Measurements from ENCODE around the gene SERINC5. TPM values are rescaled to one million over a fixed set of nuclear protein-coding genes. Genes with fewer than 3 reads are reported as not detected.

SERINC5 gene
- polyA plus RNA-seq, 3 donors = 5.0 to 35.9 (median 7.3) TPM

DNA sequence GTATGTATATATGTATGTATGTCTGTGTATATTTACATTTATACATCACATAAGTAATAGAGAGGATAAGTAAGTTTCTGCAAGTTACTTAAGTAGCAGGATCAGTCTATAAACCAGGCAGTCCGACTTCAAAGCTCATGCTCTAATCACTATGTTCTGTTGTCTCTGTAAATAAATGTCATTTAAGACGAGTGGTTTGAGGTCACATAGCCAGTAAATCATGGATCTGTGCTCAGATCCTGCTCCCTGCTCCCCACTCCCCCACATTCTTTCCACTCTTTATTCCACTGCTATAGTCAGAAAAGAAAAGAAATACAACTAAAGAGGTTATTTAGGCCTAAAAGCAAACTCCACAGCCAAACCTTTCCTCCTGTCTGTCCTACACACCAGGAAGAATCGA, 90.4 kb downstream of the SERINC5 start:
- Histone ChIP-seq H3K27me3 (ENCODE audit: control insufficient read depth in 2 of 2, insufficient read depth in 2 of 2, low read length in 2 of 2) (no peaks in the 10 kb centered on the region), H4K20me1 (ENCODE audit: insufficient read depth, low read length) (no peaks in the 10 kb centered on the region), H3K4me2 (replicated peaks; ENCODE audit: extremely low read depth, low read length, poor library complexity, severe bottlenecking) (no peak overlapping the region), H3K79me2 (ENCODE audit: insufficient read depth, low read length) (no peaks in the 10 kb centered on the region), H3K9ac (ENCODE audit: insufficient read depth, low read length, poor library complexity, severe bottlenecking) (no peak overlapping the region), H3K4me3 (replicated peaks in 1 of 3; ENCODE audit: low read depth in 2 of 3, low read length in 3 of 3) (no peak overlapping the region), H3K4me1 (ENCODE audit: control insufficient read depth in 1 of 2, insufficient read depth in 2 of 2, low read length in 2 of 2) (peaks cover 9 to 11% of the 10 kb centered on the region in 2 donors), H3K36me3 (replicated peaks in 1 of 2; ENCODE audit: control insufficient read depth in 1 of 2, insufficient read depth in 2 of 2, low read length in 2 of 2) (peaks cover 19 to 81% of the 10 kb centered on the region in 2 donors), H3K9me3 (replicated peaks in 1 of 2; ENCODE audit: control insufficient read depth in 1 of 2, insufficient read depth in 1 of 2, low read length in 2 of 2) (no peaks in the 10 kb centered on the region), H2AFZ (ENCODE audit: insufficient read depth, low read depth, low read length, poor library complexity, severe bottlenecking) (no peak overlapping the region), H3K27ac (ENCODE audit: low read depth in 1 of 2, low read length in 2 of 2) (no peak overlapping the region)
- H3K9me3 Mint-ChIP-seq = peaks cover 0 to 6% (median 0%) of the 10 kb centered on the region in 7 donors
- H3K27ac Mint-ChIP-seq = peak overlapping the region in 2 of 7 donors; percentile 7 to 40
- intact Hi-C loops (cut with micrococcal nuclease) = no loop called here
- no peak for TF ChIP-seq CTCF (IDR thresholded peaks at IDR 0.05)
- H3K4me3 Mint-ChIP-seq = no peak overlapping the region
- DNase-seq = no peak
- peaks cover 78 to 80% of the 10 kb centered on the region in 2 donors for H3K36me3 Mint-ChIP-seq
- WGBS (ENCODE audit: insufficient coverage) = no CpG with 5 or more reads among the region's 3 CpGs
- peaks cover 9% of the 10 kb centered on the region for H3K4me1 Mint-ChIP-seq
- no peaks in the 10 kb centered on the region for H3K27me3 Mint-ChIP-seq (ENCODE audit: low read depth in 3 of 3)

GRCh38 chr5:80161165-80161564, 94.7 kb downstream of the SERINC5 start:
- no peaks in the 10 kb centered on the region for H3K27me3 Mint-ChIP-seq (ENCODE audit: low read depth in 3 of 3)
- H3K27ac ChIP-seq (ENCODE audit: low read depth in 1 of 2, low read length in 2 of 2) = no peak overlapping the region
- H3K4me3 ChIP-seq (replicated peaks in 1 of 3; ENCODE audit: low read depth in 2 of 3, low read length in 3 of 3) = no peak overlapping the region
- H3K79me2 ChIP-seq (ENCODE audit: insufficient read depth, low read length) = no peaks in the 10 kb centered on the region
- H3K9me3 Mint-ChIP-seq = peaks cover 0 to 6% (median 0%) of the 10 kb centered on the region in 7 donors
- no peak for TF ChIP-seq CTCF (IDR thresholded peaks at IDR 0.05)
- peaks cover 78 to 83% of the 10 kb centered on the region in 2 donors for H3K36me3 Mint-ChIP-seq
- peaks cover 30 to 92% of the 10 kb centered on the region in 2 donors for H3K36me3 ChIP-seq (replicated peaks in 1 of 2; ENCODE audit: control insufficient read depth in 1 of 2, insufficient read depth in 2 of 2, low read length in 2 of 2)
- H3K4me1 Mint-ChIP-seq = peaks cover 1% of the 10 kb centered on the region
- H3K9me3 ChIP-seq (replicated peaks in 1 of 2; ENCODE audit: control insufficient read depth in 1 of 2, insufficient read depth in 1 of 2, low read length in 2 of 2) = no peaks in the 10 kb centered on the region
- WGBS (ENCODE audit: insufficient coverage) = no CpG with 5 or more reads among the region's 1 CpG
- peaks cover 0 to 3% of the 10 kb centered on the region in 2 donors for H3K4me1 ChIP-seq (ENCODE audit: control insufficient read depth in 1 of 2, insufficient read depth in 2 of 2, low read length in 2 of 2)
- H2AFZ ChIP-seq (ENCODE audit: insufficient read depth, low read depth, low read length, poor library complexity, severe bottlenecking) = no peak overlapping the region
- H3K27ac Mint-ChIP-seq = no peak overlapping the region
- H3K9ac ChIP-seq (ENCODE audit: insufficient read depth, low read length, poor library complexity, severe bottlenecking) = no peak overlapping the region
- intact Hi-C loops (cut with micrococcal nuclease) = no loop called here
- no peak overlapping the region for H3K4me3 Mint-ChIP-seq
- no peaks in the 10 kb centered on the region for H3K27me3 ChIP-seq (ENCODE audit: control insufficient read depth in 2 of 2, insufficient read depth in 2 of 2, low read length in 2 of 2)
- no peak overlapping the region for H3K4me2 ChIP-seq (replicated peaks; ENCODE audit: extremely low read depth, low read length, poor library complexity, severe bottlenecking)
- no peak for DNase-seq
- no peaks in the 10 kb centered on the region for H4K20me1 ChIP-seq (ENCODE audit: insufficient read depth, low read length)
